Adrenal gland (tissue), 12 donors: ENCODE data around the gene ANKRD24. TPM values are rescaled to one million over a fixed set of nuclear protein-coding genes. Genes with fewer than 3 reads are reported as not detected.
"Not testable (repeated sequence)": the region's sequence is repeated elsewhere in the genome, so short reads cannot be mapped to it uniquely, and the experiment has no call there.

Experiments
- DNase-seq, 7 donors: peaks; one replicate each; pipeline ENCODE4 v3.0.0-alpha.2; 2019 to 2020
- H3K27ac ChIP-seq, 5 donors: fragments of 200-600 bp; sonication (generic) in 4 of 5; 1 replicate in 3 of 5; 2 replicates in 2 of 5; pipeline versions ENCODE4 v1.5.1 to v1.8.0; 2016 to 2020; ENCODE audit warnings: mild to moderate bottlenecking in 1 of 5
- H3K27me3 ChIP-seq: fragments of 200-600 bp; 2 replicates; pipeline ENCODE4 v1.8.0; 2021
- H3K36me3 ChIP-seq, 2 donors: fragments of 200-600 bp; replicated peaks in 1 of 2; 1 replicate in 1 of 2; 2 replicates in 1 of 2; pipeline versions ENCODE4 v1.5.1 to v1.8.0; 2018 to 2022
- H3K4me1 ChIP-seq, 2 donors: fragments of 200-600 bp; replicated peaks in 1 of 2; 1 replicate in 1 of 2; 2 replicates in 1 of 2; pipeline versions ENCODE4 v1.5.1 to v1.8.0; 2018 to 2021
- H3K4me3 ChIP-seq, 4 donors: fragments of 200-600 bp; sonication (generic) in 3 of 4; one replicate each; pipeline ENCODE4 v1.5.1; 2016 to 2018
- H3K9me3 ChIP-seq, 3 donors: fragments of 200-600 bp; sonication (generic) in 1 of 3; replicated peaks in 1 of 3; 1 replicate in 2 of 3; 2 replicates in 1 of 3; pipeline versions ENCODE4 v1.5.1 to v1.8.0; 2016 to 2021
- POLR2A ChIP-seq, 2 donors: fragments of 450-650 bp; IDR thresholded peaks; one replicate each; pipeline ENCODE4 v1.6.1; 2017; ENCODE audit warnings: antibody characterized with exemption in 2 of 2, mild to moderate bottlenecking in 2 of 2, moderate library complexity in 1 of 2
- WGBS, 4 donors: extraction: QIAGEN DNeasy Blood & Tissue Kit in 2 of 4; methylation state at CpG; one replicate each; pipeline versions ENCODE4 v1.1.5 to v1.1.7; 2013 to 2017; 5-methylcytosine and 5-hydroxymethylcytosine counted together
- intact Hi-C, 2 donors: fragments of 100-400 bp; cut with DNase I; formaldehyde crosslinking; loops; one replicate each; pipeline versions ENCODE4 v1.14.1 to v1.15.0; 2022 to 2023
- polyA plus RNA-seq, 3 donors: library from polyadenylated mRNA; stranded (reverse); fragments of 200-250 nt in 2 of 3; fragments of 350-450 nt in 1 of 3; fragmentation: Illumina TruSeq in 1 of 3; extraction: RNeasy Lipid Tissue Mini Kit (QIAGEN cat#74804) in 1 of 3; gene quantifications; one replicate each; pipeline ENCODE4 v1.2.3, GENCODE V29; 2013 to 2014
- total RNA-seq, 9 donors: library from RNA; depleted of rRNA in 4 of 9; stranded (reverse); fragments of >200 nt in 4 of 9; fragments of 120-200 nt in 1 of 9; fragmentation: NEBNext Ultra II Directional in 1 of 9; extraction: Animal tissue kit (Norgen Biotek cat#: 25700) in 1 of 9; gene quantifications; one replicate each; pipeline versions ENCODE4 v1.1.0 to v1.2.4, GENCODE V29; 2013 to 2023
- TF ChIP-seq, protein P1 (sequence below), 6 experiments: fragments of 450-650 bp in 4 of 6; fragments of 200-600 bp in 2 of 6; sonication (generic) in 1 of 6; IDR thresholded peaks; 1 replicate in 5 of 6; 2 replicates in 1 of 6; pipeline versions ENCODE4 v1.5.1 to v1.8.0; 2016 to 2021; ENCODE audit warnings: antibody characterized with exemption in 6 of 6, mild to moderate bottlenecking in 2 of 6, moderate library complexity in 1 of 6
- donor health status: healthy with polysubstance abuse.
- donor health status: Bipolar disorder and iron deficiency.
- donor health status: DM: yes; HTN: yes; CAD: no.
- donor health status: DM: no; HTN: no; CAD: no.
- donor health status: DM: no; HTN: no; CAD: no.
- donor health status: DM: yes; HTN: yes; CAD: no.

Gene ANKRD24
- total and polyA plus RNA-seq, 12 donors: 1.1 to 17.2 (median 3.2) TPM

- TF ChIP-seq POLR2A (IDR thresholded peaks at IDR 0.05): no peak
- TF ChIP-seq, protein P1, sequence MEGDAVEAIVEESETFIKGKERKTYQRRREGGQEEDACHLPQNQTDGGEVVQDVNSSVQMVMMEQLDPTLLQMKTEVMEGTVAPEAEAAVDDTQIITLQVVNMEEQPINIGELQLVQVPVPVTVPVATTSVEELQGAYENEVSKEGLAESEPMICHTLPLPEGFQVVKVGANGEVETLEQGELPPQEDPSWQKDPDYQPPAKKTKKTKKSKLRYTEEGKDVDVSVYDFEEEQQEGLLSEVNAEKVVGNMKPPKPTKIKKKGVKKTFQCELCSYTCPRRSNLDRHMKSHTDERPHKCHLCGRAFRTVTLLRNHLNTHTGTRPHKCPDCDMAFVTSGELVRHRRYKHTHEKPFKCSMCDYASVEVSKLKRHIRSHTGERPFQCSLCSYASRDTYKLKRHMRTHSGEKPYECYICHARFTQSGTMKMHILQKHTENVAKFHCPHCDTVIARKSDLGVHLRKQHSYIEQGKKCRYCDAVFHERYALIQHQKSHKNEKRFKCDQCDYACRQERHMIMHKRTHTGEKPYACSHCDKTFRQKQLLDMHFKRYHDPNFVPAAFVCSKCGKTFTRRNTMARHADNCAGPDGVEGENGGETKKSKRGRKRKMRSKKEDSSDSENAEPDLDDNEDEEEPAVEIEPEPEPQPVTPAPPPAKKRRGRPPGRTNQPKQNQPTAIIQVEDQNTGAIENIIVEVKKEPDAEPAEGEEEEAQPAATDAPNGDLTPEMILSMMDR (IDR thresholded peaks at IDR 0.05): no peak
- Histone ChIP-seq H3K4me3 (no peak overlapping the region), H3K27me3 (peaks cover 8% of the 10 kb centered on the region), H3K4me1 (no peaks in the 10 kb centered on the region), H3K36me3 (no peaks in the 10 kb centered on the region), H3K27ac (no peak overlapping the region), H3K9me3 (no peaks in the 10 kb centered on the region)
- no peak for DNase-seq
- intact Hi-C loops: no loop called here
Measured at GRCh38 chr19:4227771-4228170, 45.3 kb downstream of the ANKRD24 start.

- 51 to 59% (median 53%) methylated on average over 2 of the region's 2 CpGs for WGBS, 4 donors
- H3K4me3 ChIP-seq: no peak overlapping the region
- peaks cover 11% of the 10 kb centered on the region for H3K27me3 ChIP-seq
- TF ChIP-seq, protein P1 (IDR thresholded peaks at IDR 0.05): no peak
- TF ChIP-seq POLR2A (IDR thresholded peaks at IDR 0.05): no peak
- H3K9me3 ChIP-seq: no peaks in the 10 kb centered on the region
- H3K36me3 ChIP-seq: no peaks in the 10 kb centered on the region
- intact Hi-C loops: no loop called here
- no peaks in the 10 kb centered on the region for H3K4me1 ChIP-seq
- H3K27ac ChIP-seq: no peak overlapping the region
- no peak for DNase-seq
Measured at GRCh38 chr19:4228765-4229178, 46.3 kb downstream of the ANKRD24 start.

- TF ChIP-seq POLR2A (IDR thresholded peaks at IDR 0.05): no peak
- TF ChIP-seq, protein P1 (IDR thresholded peaks at IDR 0.05): no peak
- no peaks in the 10 kb centered on the region for H3K9me3 ChIP-seq
- peaks cover 11% of the 10 kb centered on the region for H3K27me3 ChIP-seq
- H3K4me3 ChIP-seq: no peak within 1 kb of the TSS
- 9 to 14% (median 12%) methylated on average over 15 to 19 of the region's 19 CpGs for WGBS, 4 donors
- no peak within 1 kb of the TSS for H3K27ac ChIP-seq
- H3K4me1 ChIP-seq: no peaks in the 10 kb centered on the region
- peak in 4 of 7 donors; percentile 26 to 39 (median 35) for DNase-seq
- no peaks in the 10 kb centered on the region for H3K36me3 ChIP-seq
- intact Hi-C loops: no loop called here
Measured at GRCh38 chr19:4229179-4229931, 46.9 kb downstream of the ANKRD24 start, which contains the start of gene EBI3. Gene EBI3 (plus strand): TSS chr19:4229523. CDS start chr19:4229551, 28 bp downstream.

- peaks cover 11% of the 10 kb centered on the region for H3K27me3 ChIP-seq
- WGBS, 4 donors: 79 to 90% (median 84%) methylated on average over 5 to 6 of the region's 6 CpGs
- H3K36me3 ChIP-seq, H3K4me1 ChIP-seq, DNase-seq, intact Hi-C loops, H3K9me3 ChIP-seq, H3K4me3 ChIP-seq, H3K27ac ChIP-seq: not testable (repeated sequence)
Measured at GRCh38 chr19:4230237-4230636, 47.7 kb downstream of the ANKRD24 start.

DNA sequence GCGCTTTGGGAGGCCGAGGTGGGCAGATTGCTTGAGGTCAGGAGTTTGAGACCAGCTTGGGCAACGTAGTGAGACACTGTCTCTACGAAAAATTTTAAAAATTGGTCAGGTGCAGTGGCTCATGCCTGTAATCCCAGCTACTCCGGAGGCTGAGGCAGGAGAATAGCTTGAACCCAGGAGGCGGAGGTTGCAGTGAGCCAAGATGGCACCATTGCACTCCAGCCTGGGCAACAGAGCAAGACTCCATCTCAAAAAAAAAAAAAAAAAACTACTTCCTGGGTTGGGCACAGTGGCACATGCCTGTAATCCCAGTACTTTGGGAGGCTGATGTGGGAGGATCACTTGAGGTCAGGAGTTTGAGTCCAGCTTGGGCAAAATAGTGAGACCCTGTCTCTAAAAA lies 49.0 kb downstream of the ANKRD24 start:
- H3K27ac ChIP-seq, H3K4me3 ChIP-seq, H3K36me3 ChIP-seq, DNase-seq, H3K9me3 ChIP-seq, H3K4me1 ChIP-seq, intact Hi-C loops: not testable (repeated sequence)
- WGBS, 4 donors: 78 to 88% (median 83%) methylated on average over 4 to 6 of the region's 6 CpGs
- H3K27me3 ChIP-seq: peaks cover 11% of the 10 kb centered on the region

GRCh38 chr19:4232139-4232538 lies 49.6 kb downstream of the ANKRD24 start:
- H3K4me3 ChIP-seq, H3K4me1 ChIP-seq, intact Hi-C loops, H3K27ac ChIP-seq, DNase-seq, H3K9me3 ChIP-seq, H3K36me3 ChIP-seq: not testable (repeated sequence)
- H3K27me3 ChIP-seq: peaks cover 11% of the 10 kb centered on the region
- WGBS, 4 donors: 74 to 87% (median 80%) methylated on average over 4 to 5 of the region's 5 CpGs
